NCI-H128 (cell line): ENCODE measurements around the gene GLG1.
"Not testable (repeated sequence)": the region's sequence is repeated elsewhere in the genome, so short reads cannot be mapped to it uniquely, and the experiment has no call there.

ENCODE experiments used
- DNase-seq: peaks from one replicate; lab custom pipeline; 2025; ENCODE audit not compliant: unreplicated experiment; lab: John Stamatoyannopoulos, UW

GLG1 gene

DNA sequence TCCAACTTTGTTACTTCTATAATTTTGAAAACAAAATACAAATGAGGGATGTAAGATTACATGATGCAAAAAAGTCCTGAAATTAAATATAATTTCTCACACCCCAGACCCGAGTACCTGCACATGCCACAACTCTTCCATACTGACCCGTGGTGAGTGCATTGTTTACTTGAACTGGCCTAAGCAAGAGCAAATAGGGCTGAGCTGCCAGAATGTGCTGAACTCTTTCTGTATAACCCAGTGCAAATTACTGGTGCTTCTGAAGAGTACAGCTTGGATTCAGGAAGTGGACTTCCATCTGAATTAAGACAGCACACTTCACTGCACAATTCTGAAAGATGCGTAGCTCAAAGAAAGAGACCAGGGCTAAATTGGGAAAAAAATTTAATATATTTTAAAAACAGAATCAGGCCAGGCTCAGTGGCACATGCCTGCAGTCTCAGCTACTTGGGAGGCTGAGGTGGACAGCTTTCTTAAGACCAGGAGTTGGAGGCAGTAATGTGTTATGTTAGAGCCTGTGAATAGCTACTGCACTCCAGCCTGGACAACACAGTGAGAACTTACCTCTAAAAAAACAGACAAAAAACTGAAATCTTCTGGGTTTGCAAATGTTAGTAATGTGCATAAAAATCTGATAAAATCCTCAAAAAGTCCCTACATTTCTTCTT is 63.9 kb downstream of the GLG1 start:
- DNase-seq, result not testable (repeated sequence)

- DNase-seq, result not testable (repeated sequence)
Measured at GRCh38 chr16:74540663-74541062, 66.3 kb downstream of the GLG1 start.

GRCh38 chr16:74538801-74539200 is 68.1 kb downstream of the GLG1 start:
- DNase-seq, result not testable (repeated sequence)

DNA sequence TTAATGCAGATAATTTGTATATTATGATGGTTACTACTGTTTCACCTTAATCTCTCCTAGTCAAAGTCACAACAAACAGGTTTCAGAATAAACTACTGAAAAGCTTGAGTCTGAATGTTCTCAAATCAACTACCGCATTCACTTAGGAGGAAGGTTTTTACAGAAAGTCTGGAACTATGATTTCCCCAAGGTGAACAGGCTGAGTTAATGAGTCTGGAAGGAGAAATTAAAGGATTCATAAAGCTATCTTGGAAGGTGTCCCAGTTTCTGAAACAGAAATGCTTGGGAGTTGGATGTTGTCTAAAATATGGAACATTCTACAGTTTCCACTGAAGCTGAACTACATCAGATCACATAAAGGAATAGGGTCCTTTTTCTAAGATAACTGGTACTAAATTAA is 69.2 kb downstream of the GLG1 start:
- DNase-seq, result not testable (repeated sequence)

DNA sequence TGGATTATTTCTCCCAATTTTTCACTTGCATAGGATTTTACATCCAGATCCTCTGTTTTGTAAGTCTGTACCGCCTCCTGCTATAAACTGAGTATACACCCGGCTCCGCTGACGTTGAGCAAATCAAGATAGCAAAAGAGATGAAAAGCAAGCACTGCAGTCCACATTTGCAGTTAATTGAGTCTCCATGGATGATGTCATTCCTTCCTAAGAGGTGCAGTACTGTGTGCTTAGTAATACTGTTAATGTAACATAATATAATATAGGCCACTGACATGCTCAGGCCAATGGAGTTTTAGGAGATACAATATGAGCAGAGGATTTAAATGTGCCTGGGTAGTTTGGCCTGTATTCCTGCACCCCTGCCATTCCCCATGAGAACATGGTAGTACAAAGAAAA is 72.3 kb downstream of the GLG1 start:
- not testable (repeated sequence) for DNase-seq

GRCh38 chr16:74524926-74525325 is 82.0 kb downstream of the GLG1 start:
- DNase-seq, result no peak

DNA sequence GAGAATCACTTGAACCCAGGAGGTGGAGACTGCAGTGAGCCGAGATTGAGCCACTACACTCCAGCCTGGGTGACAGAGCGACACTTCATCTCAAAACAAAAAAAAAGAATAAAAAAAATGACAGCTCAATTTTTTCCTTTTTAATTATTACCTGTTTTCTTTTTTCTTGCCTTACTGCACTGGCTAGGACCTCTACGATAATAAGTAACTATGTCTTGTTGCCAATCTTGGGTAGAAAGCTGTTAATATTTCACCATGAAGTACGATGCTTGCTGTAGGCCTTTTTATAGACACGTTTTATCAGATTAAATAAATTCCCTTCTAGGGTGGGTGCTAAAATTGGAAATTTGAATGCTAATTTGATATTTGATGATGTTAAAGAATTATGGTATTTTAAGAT is 82.8 kb downstream of the GLG1 start:
- DNase-seq, result no peak

GRCh38 chr16:74523706-74524105 is 83.2 kb downstream of the GLG1 start:
- not testable (repeated sequence) for DNase-seq

GRCh38 chr16:74522160-74522559 is 84.8 kb downstream of the GLG1 start:
- no peak for DNase-seq

- DNase-seq, result no peak
Measured at GRCh38 chr16:74521691-74522090, 85.2 kb downstream of the GLG1 start.

DNA sequence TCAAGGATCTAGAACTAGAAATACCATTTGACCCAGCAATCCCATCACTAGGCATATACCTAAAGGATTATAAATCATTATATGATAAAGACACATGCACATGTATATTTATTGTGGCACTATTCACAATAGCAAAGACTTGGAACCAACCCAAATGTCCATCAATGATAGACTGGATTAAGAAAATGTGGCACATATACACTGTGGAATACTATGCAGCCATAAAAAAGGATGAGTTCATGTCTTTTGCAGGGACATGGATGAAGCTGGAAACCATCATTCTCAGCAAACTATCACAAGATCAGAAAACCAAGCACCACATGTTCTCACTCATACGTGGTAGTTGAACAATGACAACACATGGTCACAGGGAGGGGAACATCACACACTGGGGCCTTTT is 88.0 kb downstream of the GLG1 start:
- DNase-seq, result not testable (repeated sequence)

DNA sequence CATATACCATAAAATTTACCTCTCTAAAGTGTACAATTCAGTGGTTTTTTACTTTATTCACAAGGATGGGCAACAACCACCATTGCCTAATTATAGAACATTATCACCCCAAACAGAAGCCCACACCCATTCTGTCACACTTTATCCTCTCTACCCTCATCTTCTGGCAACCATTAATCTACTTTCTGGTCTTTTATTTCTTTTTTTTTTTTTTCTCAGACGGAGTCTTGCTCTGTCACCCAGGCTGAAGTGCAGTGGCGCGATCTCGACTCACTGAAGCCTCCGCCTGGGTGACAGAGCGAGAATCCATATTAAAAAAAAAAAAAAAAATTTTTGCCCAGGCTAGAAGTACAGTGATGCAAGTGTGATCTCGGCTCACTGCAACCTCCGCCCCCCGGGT is 95.0 kb downstream of the GLG1 start:
- DNase-seq, result no peak

GRCh38 chr16:74505011-74505410 is 101.9 kb downstream of the GLG1 start:
- no peak for DNase-seq

- no peak for DNase-seq
Measured at GRCh38 chr16:74503412-74503811, 103.5 kb downstream of the GLG1 start.

DNA sequence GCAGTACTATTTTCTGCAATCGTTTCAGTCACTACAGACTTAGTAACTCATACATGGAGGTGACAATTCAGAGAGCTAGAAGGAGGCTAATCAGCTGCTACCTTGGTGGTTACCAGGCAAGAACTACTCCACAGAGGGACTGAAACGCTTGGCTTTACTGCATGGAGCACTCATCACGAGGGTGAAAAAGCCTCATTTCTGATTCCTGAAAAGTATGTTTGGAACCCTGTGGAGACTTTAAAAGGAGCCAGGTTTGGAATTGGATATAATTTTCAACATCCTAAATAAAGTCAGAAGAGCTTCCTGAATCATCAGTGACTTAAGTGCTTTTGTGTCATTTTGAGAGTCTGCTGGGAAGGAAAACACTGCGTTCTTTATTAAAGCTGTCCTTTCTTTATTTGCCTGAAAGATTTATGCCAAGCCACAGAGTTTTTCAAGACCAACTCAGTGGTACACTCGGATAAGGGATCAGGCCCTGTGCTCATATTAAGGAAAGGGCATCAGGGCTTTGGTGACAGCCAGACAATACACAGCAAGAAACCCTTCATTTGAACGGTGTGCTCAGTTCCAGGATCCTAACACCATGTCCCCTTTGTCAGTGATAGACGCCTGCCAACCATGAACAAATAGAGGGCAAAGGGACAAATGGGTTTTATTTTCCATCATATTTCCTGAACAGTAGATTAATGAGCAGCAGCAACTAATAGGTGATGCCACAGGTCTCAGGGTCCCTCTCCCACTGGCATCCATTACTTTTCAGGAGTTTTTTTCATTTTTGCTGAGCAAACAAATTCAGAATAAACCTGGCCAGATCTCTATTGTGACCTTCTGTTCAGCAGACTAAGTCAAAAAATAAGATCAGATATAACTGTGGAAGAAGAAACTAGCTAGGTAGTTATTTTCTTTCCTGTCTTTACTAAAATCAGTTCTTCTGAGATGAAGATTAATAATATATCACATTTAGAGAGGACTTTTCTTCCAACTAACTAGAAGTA is 105.1 kb downstream of the GLG1 start:
- peak; percentile 24 for DNase-seq

- DNase-seq, result no peak
Measured at GRCh38 chr16:74500907-74501306, 106.0 kb downstream of the GLG1 start.

DNA sequence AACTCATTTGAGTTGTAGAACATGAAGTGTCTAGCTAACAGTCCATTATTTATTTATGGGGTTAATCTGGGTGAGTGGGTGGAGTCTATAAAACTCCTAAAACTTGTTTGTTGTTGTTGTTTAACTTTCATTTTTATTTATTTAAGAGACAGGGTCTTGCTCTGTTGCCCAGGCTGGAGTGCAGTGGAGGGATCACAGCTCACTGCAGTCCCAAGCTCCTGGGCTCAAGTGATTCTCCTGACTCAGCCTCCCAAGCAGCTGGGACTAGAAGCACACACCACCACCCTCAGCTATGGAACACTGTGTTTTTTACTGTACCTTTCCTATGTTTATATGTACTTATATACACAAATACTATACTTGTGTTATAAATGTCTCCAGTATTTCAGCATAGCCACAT is 107.8 kb downstream of the GLG1 start:
- DNase-seq, result no peak

- no peak for DNase-seq
Measured at GRCh38 chr16:74497761-74498160, 109.2 kb downstream of the GLG1 start.

DNA sequence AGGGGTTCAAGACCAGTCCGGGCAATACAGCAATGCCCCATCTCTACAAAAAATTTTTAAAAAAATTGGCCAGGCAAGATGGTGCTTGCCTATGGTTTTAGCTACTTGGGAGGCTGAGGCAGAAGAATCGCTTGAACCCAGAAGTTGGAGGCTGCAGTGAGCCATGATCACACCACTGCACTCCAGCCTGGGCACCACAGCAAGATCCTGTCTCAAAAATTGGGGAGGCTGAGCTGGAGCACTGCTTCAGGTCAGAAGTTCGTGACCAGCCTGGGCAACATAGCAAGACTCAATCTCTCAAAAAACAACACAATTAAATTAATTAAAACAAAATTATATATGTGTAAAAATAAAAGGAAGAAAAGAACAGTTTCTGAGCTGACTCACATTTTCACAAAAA is 110.9 kb downstream of the GLG1 start:
- DNase-seq, result no peak

- no peak for DNase-seq
Measured at GRCh38 chr16:74492976-74493375, 113.9 kb downstream of the GLG1 start.

DNA sequence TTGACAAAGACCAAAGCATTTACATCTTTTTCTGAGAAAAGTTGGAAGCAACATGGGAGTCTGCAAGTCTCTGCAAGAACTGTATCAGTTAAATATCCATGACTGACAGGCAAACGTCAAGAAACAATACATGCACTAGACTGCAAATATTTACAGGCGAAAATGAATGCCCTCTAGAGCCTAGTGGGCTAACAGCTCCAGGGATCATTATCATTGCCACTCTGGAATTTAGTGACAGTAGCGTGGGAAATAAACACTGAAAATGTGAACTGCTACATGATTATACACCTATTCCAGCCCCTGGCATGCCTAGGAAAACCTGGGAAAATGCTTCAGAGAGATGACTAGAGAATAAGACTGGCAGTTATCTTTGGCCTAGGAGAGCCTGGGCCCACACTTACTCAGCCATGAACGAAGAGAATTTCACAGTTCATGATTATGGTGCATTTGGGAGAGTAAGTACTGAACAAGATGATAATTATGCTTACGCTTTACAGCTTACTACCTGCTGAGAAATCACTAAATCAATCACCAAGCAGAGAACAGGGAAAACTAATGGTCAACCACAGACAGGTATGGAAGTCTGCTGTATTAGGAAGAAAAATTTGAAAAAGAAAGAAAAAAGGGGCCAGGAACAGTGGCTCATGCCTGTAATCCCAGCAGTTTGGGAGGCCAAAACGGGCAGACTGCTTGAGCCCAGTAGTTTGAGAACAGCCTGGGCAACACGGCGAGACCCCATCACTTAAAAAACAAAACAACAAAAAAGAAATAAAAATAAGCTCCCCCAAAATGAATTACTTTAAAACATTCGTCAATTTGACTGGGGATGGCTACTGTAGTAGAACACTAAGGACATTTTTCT is 119.0 kb downstream of the GLG1 start:
- no peak for DNase-seq
